ENCODE data around the gene LRP1B. TPM values are rescaled to one million over a fixed set of nuclear protein-coding genes. Genes with fewer than 3 reads are reported as not detected.

LRP1B gene
- total RNA-seq, 1 donor from 2014 or later: not detected

GRCh38 chr2:141475801-141476200 is 655.0 kb downstream of the LRP1B start:
- Mint-ChIP-seq H3K27me3 (no peaks in the 10 kb centered on the region), H3K36me3 (ENCODE audit: low read depth) (no peaks in the 10 kb centered on the region), H3K9me3 (no peaks in the 10 kb centered on the region), H3K4me1 (no peaks in the 10 kb centered on the region), H3K27ac (no peak overlapping the region), H3K4me3 (no peak overlapping the region)
- intact Hi-C loops (cut with micrococcal nuclease): no loop called here
- DNase-seq: no peak
- ChIA-PET POLR2A (no interaction called here), CTCF (no interaction called here)
- no peak for TF ChIP-seq CTCF (IDR thresholded peaks at IDR 0.05)
- no peak for ATAC-seq (ENCODE audit: low read depth)

GRCh38 chr2:141468761-141469160 is 662.1 kb downstream of the LRP1B start:
- no peak for ATAC-seq (ENCODE audit: low read depth)
- intact Hi-C loops (cut with micrococcal nuclease): no loop called here
- Mint-ChIP-seq H3K27ac (no peak overlapping the region), H3K9me3 (no peaks in the 10 kb centered on the region), H3K4me1 (no peaks in the 10 kb centered on the region), H3K36me3 (ENCODE audit: low read depth) (no peaks in the 10 kb centered on the region), H3K27me3 (no peaks in the 10 kb centered on the region), H3K4me3 (no peak overlapping the region)
- CTCF ChIA-PET: no interaction called here
- no peak for DNase-seq
- TF ChIP-seq CTCF (IDR thresholded peaks at IDR 0.05): no peak
- POLR2A ChIA-PET: no interaction called here

- Mint-ChIP-seq H3K4me3 (no peak overlapping the region), H3K27ac (no peak overlapping the region), H3K9me3 (no peaks in the 10 kb centered on the region), H3K36me3 (ENCODE audit: low read depth) (no peaks in the 10 kb centered on the region), H3K27me3 (no peaks in the 10 kb centered on the region), H3K4me1 (no peaks in the 10 kb centered on the region)
- intact Hi-C loops (cut with micrococcal nuclease): no loop called here
- CTCF ChIA-PET: no interaction called here
- POLR2A ChIA-PET: no interaction called here
- no peak for TF ChIP-seq CTCF (IDR thresholded peaks at IDR 0.05)
- DNase-seq: no peak
- no peak for ATAC-seq (ENCODE audit: low read depth)
Observed at GRCh38 chr2:141467331-141467730, 663.5 kb downstream of the LRP1B start.

GRCh38 chr2:141464995-141465394 is 665.8 kb downstream of the LRP1B start:
- H3K4me3 Mint-ChIP-seq: no peak overlapping the region
- TF ChIP-seq CTCF (IDR thresholded peaks at IDR 0.05): no peak
- ChIA-PET POLR2A (no interaction called here), CTCF (no interaction called here)
- H3K4me1 Mint-ChIP-seq: no peaks in the 10 kb centered on the region
- H3K27ac Mint-ChIP-seq: no peak overlapping the region
- no peak for DNase-seq
- H3K27me3 Mint-ChIP-seq: no peaks in the 10 kb centered on the region
- intact Hi-C loops (cut with micrococcal nuclease): no loop called here
- no peaks in the 10 kb centered on the region for H3K9me3 Mint-ChIP-seq
- ATAC-seq (ENCODE audit: low read depth): no peak
- H3K36me3 Mint-ChIP-seq (ENCODE audit: low read depth): no peaks in the 10 kb centered on the region

GRCh38 chr2:141458351-141458750 is 672.5 kb downstream of the LRP1B start:
- H3K27me3 Mint-ChIP-seq: no peaks in the 10 kb centered on the region
- H3K4me1 Mint-ChIP-seq: no peaks in the 10 kb centered on the region
- no peak for ATAC-seq (ENCODE audit: low read depth)
- ChIA-PET CTCF (no interaction called here), POLR2A (no interaction called here)
- TF ChIP-seq CTCF (IDR thresholded peaks at IDR 0.05): no peak
- intact Hi-C loops (cut with micrococcal nuclease): no loop called here
- H3K9me3 Mint-ChIP-seq: no peaks in the 10 kb centered on the region
- no peak overlapping the region for H3K4me3 Mint-ChIP-seq
- H3K36me3 Mint-ChIP-seq (ENCODE audit: low read depth): no peaks in the 10 kb centered on the region
- no peak overlapping the region for H3K27ac Mint-ChIP-seq
- DNase-seq: no peak

Data from activated B cell treated with CpG ODN at 0.5 μM for 24 hours (primary cell).